ENCODE measurements around the gene TRIM54. TPM values are rescaled to one million over a fixed set of nuclear protein-coding genes. Genes with fewer than 3 reads are reported as not detected.
"Not testable (repeated sequence)": the region's sequence is repeated elsewhere in the genome, so short reads cannot be mapped to it uniquely, and the experiment has no call there.

The TRIM54 gene
- polyA plus RNA-seq, 1 donor from 2014 or later = not detected

GRCh38 chr2:27297195-27297594 lies 15.0 kb downstream of the TRIM54 start:
- Histone ChIP-seq H3K9me2 (ENCODE audit: insufficient read depth, low read length) (no peaks in the 10 kb centered on the region), H3K79me2 (replicated peaks; ENCODE audit: insufficient read depth, low read length) (no peaks in the 10 kb centered on the region), H3K4me3 (ENCODE audit: low read length) (no peak overlapping the region), H3K9ac (ENCODE audit: low read length) (no peak overlapping the region), H3F3A (ENCODE audit: insufficient read depth, low read length, poor library complexity, severe bottlenecking) (no peaks in the 10 kb centered on the region), H3K4me2 (ENCODE audit: low read length) (no peak overlapping the region), H4K20me1 (ENCODE audit: insufficient read depth) (no peaks in the 10 kb centered on the region), H2AFZ (ENCODE audit: low read depth, low read length) (no peak overlapping the region), H3K36me3 (ENCODE audit: insufficient read depth, low read length) (no peaks in the 10 kb centered on the region), H3K9me3 (ENCODE audit: low read length) (no peaks in the 10 kb centered on the region), H3K27me3 (ENCODE audit: insufficient read depth, low read depth, low read length) (no peaks in the 10 kb centered on the region), H3K27ac (ENCODE audit: low read length) (no peak overlapping the region)
- no peak for TF ChIP-seq RAD21 (conservative IDR thresholded peaks at IDR 0.05)

- Histone ChIP-seq H2AFZ (ENCODE audit: low read depth, low read length) (no peak overlapping the region), H3K9ac (ENCODE audit: low read length) (no peak overlapping the region), H3K27me3 (ENCODE audit: insufficient read depth, low read depth, low read length) (no peaks in the 10 kb centered on the region), H3K36me3 (ENCODE audit: insufficient read depth, low read length) (no peaks in the 10 kb centered on the region), H3K9me2 (ENCODE audit: insufficient read depth, low read length) (no peaks in the 10 kb centered on the region), H3K4me2 (ENCODE audit: low read length) (no peak overlapping the region), H3F3A (ENCODE audit: insufficient read depth, low read length, poor library complexity, severe bottlenecking) (no peaks in the 10 kb centered on the region), H3K9me3 (ENCODE audit: low read length) (no peaks in the 10 kb centered on the region), H3K4me3 (ENCODE audit: low read length) (no peak overlapping the region), H3K79me2 (replicated peaks; ENCODE audit: insufficient read depth, low read length) (no peaks in the 10 kb centered on the region), H3K27ac (ENCODE audit: low read length) (no peak overlapping the region), H4K20me1 (ENCODE audit: insufficient read depth) (no peaks in the 10 kb centered on the region)
- no peak for TF ChIP-seq RAD21 (conservative IDR thresholded peaks at IDR 0.05)
- no peak for TF ChIP-seq MXI1 (conservative IDR thresholded peaks at IDR 0.05; ENCODE audit: poor library complexity, severe bottlenecking)
- TF ChIP-seq EZH2 (IDR thresholded peaks at IDR 0.05; ENCODE audit: borderline replicate concordance, insufficient read depth, low read length, poor library complexity, severe bottlenecking) = no peak
- no peak for TF ChIP-seq EP300 (conservative IDR thresholded peaks at IDR 0.05; ENCODE audit: poor library complexity, severe bottlenecking)
- no peak for TF ChIP-seq REST (IDR thresholded peaks at IDR 0.05; ENCODE audit: borderline replicate concordance)
- TF ChIP-seq SMC3 (conservative IDR thresholded peaks at IDR 0.05; ENCODE audit: poor library complexity) = no peak
- TF ChIP-seq TAF1 (IDR thresholded peaks at IDR 0.05; ENCODE audit: low read depth) = no peak
- no peak for TF ChIP-seq CTCF (IDR thresholded peaks at IDR 0.05; ENCODE audit: poor library complexity, severe bottlenecking)
- TF ChIP-seq POLR2AphosphoS5 (IDR thresholded peaks at IDR 0.05) = no peak
Measured at GRCh38 chr2:27298391-27299080, 16.3 kb downstream of the TRIM54 start.

GRCh38 chr2:27300606-27301005 lies 18.4 kb downstream of the TRIM54 start:
- not testable (repeated sequence) for H3K79me2 ChIP-seq (replicated peaks; ENCODE audit: insufficient read depth, low read length); H3K9ac ChIP-seq (ENCODE audit: low read length); H3K4me2 ChIP-seq (ENCODE audit: low read length); H3F3A ChIP-seq (ENCODE audit: insufficient read depth, low read length, poor library complexity, severe bottlenecking); H4K20me1 ChIP-seq (ENCODE audit: insufficient read depth); H3K4me3 ChIP-seq (ENCODE audit: low read length); H3K36me3 ChIP-seq (ENCODE audit: insufficient read depth, low read length); H3K9me3 ChIP-seq (ENCODE audit: low read length); H2AFZ ChIP-seq (ENCODE audit: low read depth, low read length); H3K9me2 ChIP-seq (ENCODE audit: insufficient read depth, low read length); H3K27ac ChIP-seq (ENCODE audit: low read length)
- H3K27me3 ChIP-seq (ENCODE audit: insufficient read depth, low read depth, low read length) = peaks cover 14% of the 10 kb centered on the region

Data from neural cell (in vitro differentiated cells).